ENCODE data around the gene COASY.

- TF ChIP-seq ARNTL (CRISPR knock-in tag; IDR thresholded peaks at IDR 0.05; ENCODE audit: borderline replicate concordance, low read depth): no peak
- TF ChIP-seq PPARA (CRISPR knock-in tag; IDR thresholded peaks at IDR 0.05; ENCODE audit: borderline replicate concordance): no peak
- no peak for TF ChIP-seq CSDC2 (CRISPR knock-in tag; IDR thresholded peaks at IDR 0.05)
- no peak for TF ChIP-seq OSR1 (CRISPR knock-in tag; IDR thresholded peaks at IDR 0.05)
- no peak for TF ChIP-seq ZFP3 (CRISPR knock-in tag; IDR thresholded peaks at IDR 0.05)
- TF ChIP-seq TSHZ2 (CRISPR knock-in tag; IDR thresholded peaks at IDR 0.05): no peak
- TF ChIP-seq ZFP30 (CRISPR knock-in tag; IDR thresholded peaks at IDR 0.05): no peak
- TF ChIP-seq PATZ1 (CRISPR knock-in tag; IDR thresholded peaks at IDR 0.05; ENCODE audit: borderline replicate concordance): no peak
- TF ChIP-seq GLIS3 (CRISPR knock-in tag; IDR thresholded peaks at IDR 0.05): no peak
- TF ChIP-seq ISL1 (CRISPR knock-in tag; IDR thresholded peaks at IDR 0.05): no peak
- TF ChIP-seq SNAI2 (CRISPR knock-in tag; IDR thresholded peaks at IDR 0.05): no peak
- TF ChIP-seq ESRRG (CRISPR knock-in tag; IDR thresholded peaks at IDR 0.05): no peak
- no peak for TF ChIP-seq TOX (CRISPR knock-in tag; IDR thresholded peaks at IDR 0.05; ENCODE audit: borderline replicate concordance)
These were observed 47.1 kb upstream of the COASY start for GRCh38 chr17:42514867-42515266.

Measured in SK-N-SH treated with all-trans-retinoic acid at 6 μM for 48 hours (cell line).